OCI-LY1 (cell line): ENCODE results near the gene IL36G.

Experiments
- H2AFZ ChIP-seq: fragments of 200-600 bp; sonication (generic), shearing (Covaris generic); 2 replicates; pipeline ENCODE4 v1.6.0; 2014; ENCODE audit warnings: antibody characterized with exemption, mild to moderate bottlenecking, low read length
- H3F3A ChIP-seq: fragments of 200-600 bp; sonication (generic), shearing (Covaris generic); 2 replicates; pipeline ENCODE4 v1.6.0; 2014; ENCODE audit warnings: mild to moderate bottlenecking, antibody characterized with exemption, low read length, moderate library complexity; ENCODE audit not compliant: insufficient read depth
- H3K27ac ChIP-seq: fragments of 200-600 bp; sonication (generic); 2 replicates; pipeline ENCODE4 v1.5.1; 2014; ENCODE audit warnings: low read length, mixed run types, mild to moderate bottlenecking, low read depth; ENCODE audit not compliant: poor library complexity, severe bottlenecking
- H3K27me3 ChIP-seq: fragments of 200-600 bp; sonication (generic); 2 replicates; pipeline ENCODE4 v1.6.0; 2014; ENCODE audit warnings: antibody characterized with exemption, mild to moderate bottlenecking, low read length, moderate library complexity; ENCODE audit not compliant: insufficient read depth
- H3K36me3 ChIP-seq: fragments of 200-600 bp; sonication (generic); 2 replicates; pipeline ENCODE4 v1.6.1; 2014; ENCODE audit warnings: mild to moderate bottlenecking, antibody characterized with exemption, low read length, moderate library complexity, mixed read lengths; ENCODE audit not compliant: insufficient read depth
- H3K4me1 ChIP-seq: fragments of 200-600 bp; sonication (generic); 2 replicates; pipeline ENCODE4 v1.5.1; 2014; ENCODE audit warnings: mild to moderate bottlenecking, low read length, moderate library complexity; ENCODE audit not compliant: insufficient read depth, severe bottlenecking
- H3K4me2 ChIP-seq: fragments of 200-600 bp; sonication (generic), shearing (Covaris generic); 2 replicates; pipeline ENCODE4 v1.6.1; 2014; ENCODE audit warnings: low read length
- H3K4me3 ChIP-seq: fragments of 200-600 bp; sonication (generic); 2 replicates; pipeline ENCODE4 v1.5.1; 2014; ENCODE audit warnings: low read length, low read depth, mild to moderate bottlenecking, mixed read lengths; ENCODE audit not compliant: poor library complexity, severe bottlenecking
- H3K79me2 ChIP-seq: fragments of 200-600 bp; shearing (Covaris generic); 2 replicates; pipeline ENCODE4 v1.6.1; 2016; ENCODE audit warnings: mixed run types, low read length, mixed read lengths; ENCODE audit not compliant: insufficient read depth
- H3K9ac ChIP-seq: fragments of 200-600 bp; sonication (generic), shearing (Covaris generic); 2 replicates; pipeline ENCODE4 v1.6.1; 2014; ENCODE audit warnings: mild to moderate bottlenecking, low read length, mixed read lengths
- H3K9me2 ChIP-seq: fragments of 200-600 bp; sonication (generic), shearing (Covaris generic); 2 replicates; pipeline ENCODE4 v1.6.1; 2014; ENCODE audit warnings: low read depth, mild to moderate bottlenecking, low read length, mixed read lengths
- H3K9me3 ChIP-seq: fragments of 200-600 bp; shearing (Covaris generic); 2 replicates; pipeline ENCODE4 v1.6.1; 2014; ENCODE audit warnings: low read length, mixed read lengths
- H4K20me1 ChIP-seq: fragments of 200-600 bp; sonication (generic), shearing (Covaris generic); 2 replicates; pipeline ENCODE4 v1.6.0; 2016; ENCODE audit warnings: mild to moderate bottlenecking, low read length; ENCODE audit not compliant: insufficient read depth
- EZH2 ChIP-seq: fragments of 200-600 bp; sonication (generic), shearing (Covaris generic); IDR thresholded peaks from 2 replicates; pipeline ENCODE4 v1.8.0; 2017; ENCODE audit warnings: borderline replicate concordance, mixed run types, mild to moderate bottlenecking, antibody characterized with exemption, low read length, moderate library complexity, mixed read lengths
- TF ChIP-seq, protein P1 (sequence below): fragments of 200-600 bp; sonication (generic), shearing (Covaris generic); IDR thresholded peaks from 2 replicates; pipeline ENCODE4 v1.5.1; 2017; ENCODE audit warnings: mild to moderate bottlenecking, antibody characterized with exemption, low read length, moderate library complexity, mixed read lengths

The IL36G gene

DNA sequence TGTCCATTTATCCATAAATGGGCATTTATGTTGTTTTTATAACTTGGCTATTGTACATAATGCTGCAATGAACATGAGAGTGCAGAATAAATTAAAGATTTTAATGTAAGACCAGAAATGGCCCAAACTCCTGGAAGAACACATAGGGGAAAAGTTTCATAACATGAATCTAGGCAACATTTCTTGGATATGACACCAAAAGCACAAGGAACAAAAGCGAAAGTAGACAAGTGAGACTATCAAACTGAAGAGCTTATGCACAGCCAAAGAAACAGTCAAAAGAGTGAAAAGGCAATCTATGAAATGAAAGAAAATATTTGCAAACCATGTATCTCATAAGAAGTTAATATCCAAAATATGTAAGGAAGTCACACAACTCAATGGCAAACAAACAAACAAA lies 33.3 kb downstream of the IL36G start:
- H4K20me1 ChIP-seq = no peaks in the 10 kb centered on the region
- H3K9ac ChIP-seq = no peak overlapping the region
- no peak overlapping the region for H3K4me2 ChIP-seq
- no peak for TF ChIP-seq EZH2
- no peak overlapping the region for H3K27ac ChIP-seq
- no peaks in the 10 kb centered on the region for H3K27me3 ChIP-seq
- H3K36me3 ChIP-seq = no peaks in the 10 kb centered on the region
- no peaks in the 10 kb centered on the region for H3K4me1 ChIP-seq
- H3K9me3 ChIP-seq = no peaks in the 10 kb centered on the region
- H2AFZ ChIP-seq = no peak overlapping the region
- H3K4me3 ChIP-seq = no peak overlapping the region
- H3K9me2 ChIP-seq = no peaks in the 10 kb centered on the region
- no peaks in the 10 kb centered on the region for H3K79me2 ChIP-seq
- H3F3A ChIP-seq = no peaks in the 10 kb centered on the region

DNA sequence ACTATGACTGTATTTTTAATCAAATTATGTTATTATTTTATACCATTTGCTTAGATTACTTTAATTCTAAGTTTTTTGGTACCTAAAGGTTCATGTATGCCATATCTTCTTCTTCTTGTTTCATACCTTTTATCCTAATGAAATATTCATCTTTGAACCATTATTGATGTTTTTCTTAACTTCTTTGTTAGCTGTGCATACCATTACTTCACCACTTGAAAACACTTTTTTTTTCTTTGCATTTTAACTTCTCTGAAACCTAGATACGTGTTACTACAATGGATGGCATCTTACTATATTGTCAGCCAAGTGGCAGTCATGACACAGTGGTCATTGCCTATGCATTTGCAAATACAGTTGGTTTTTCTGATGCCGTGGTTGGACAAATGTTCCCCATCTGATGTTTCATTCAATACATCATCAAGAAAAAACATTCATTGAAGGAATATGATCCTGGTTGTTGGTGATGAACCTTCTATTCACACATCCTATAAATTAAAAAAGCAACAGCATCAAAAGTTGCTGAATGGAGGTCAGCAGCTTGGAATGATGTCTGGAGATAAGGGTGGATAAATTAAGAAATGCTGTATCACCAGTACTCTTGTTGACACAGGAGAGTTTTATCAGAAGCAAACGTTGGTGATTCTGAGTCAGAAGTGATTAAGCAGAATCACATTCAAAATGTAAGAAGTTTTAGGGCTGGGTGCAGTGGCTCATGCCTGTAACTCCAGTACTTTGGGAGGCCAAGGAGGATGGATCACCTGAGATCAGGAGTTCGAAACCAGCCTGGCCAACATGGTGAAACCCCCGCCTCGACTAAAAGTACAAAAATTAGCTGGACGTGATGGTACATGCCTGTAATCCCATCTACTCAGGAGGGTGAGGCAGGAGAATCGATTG lies 34.9 kb downstream of the IL36G start:
- H3K27me3 ChIP-seq = no peaks in the 10 kb centered on the region
- H3K27ac ChIP-seq = no peak overlapping the region
- no peaks in the 10 kb centered on the region for H3K36me3 ChIP-seq
- no peaks in the 10 kb centered on the region for H3F3A ChIP-seq
- no peak for TF ChIP-seq EZH2
- TF ChIP-seq, protein P1, sequence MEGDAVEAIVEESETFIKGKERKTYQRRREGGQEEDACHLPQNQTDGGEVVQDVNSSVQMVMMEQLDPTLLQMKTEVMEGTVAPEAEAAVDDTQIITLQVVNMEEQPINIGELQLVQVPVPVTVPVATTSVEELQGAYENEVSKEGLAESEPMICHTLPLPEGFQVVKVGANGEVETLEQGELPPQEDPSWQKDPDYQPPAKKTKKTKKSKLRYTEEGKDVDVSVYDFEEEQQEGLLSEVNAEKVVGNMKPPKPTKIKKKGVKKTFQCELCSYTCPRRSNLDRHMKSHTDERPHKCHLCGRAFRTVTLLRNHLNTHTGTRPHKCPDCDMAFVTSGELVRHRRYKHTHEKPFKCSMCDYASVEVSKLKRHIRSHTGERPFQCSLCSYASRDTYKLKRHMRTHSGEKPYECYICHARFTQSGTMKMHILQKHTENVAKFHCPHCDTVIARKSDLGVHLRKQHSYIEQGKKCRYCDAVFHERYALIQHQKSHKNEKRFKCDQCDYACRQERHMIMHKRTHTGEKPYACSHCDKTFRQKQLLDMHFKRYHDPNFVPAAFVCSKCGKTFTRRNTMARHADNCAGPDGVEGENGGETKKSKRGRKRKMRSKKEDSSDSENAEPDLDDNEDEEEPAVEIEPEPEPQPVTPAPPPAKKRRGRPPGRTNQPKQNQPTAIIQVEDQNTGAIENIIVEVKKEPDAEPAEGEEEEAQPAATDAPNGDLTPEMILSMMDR = no peak
- H3K4me2 ChIP-seq = no peak overlapping the region
- no peak overlapping the region for H3K9ac ChIP-seq
- H2AFZ ChIP-seq = no peak overlapping the region
- no peaks in the 10 kb centered on the region for H3K4me1 ChIP-seq
- H3K9me2 ChIP-seq = no peaks in the 10 kb centered on the region
- H4K20me1 ChIP-seq = no peaks in the 10 kb centered on the region
- no peaks in the 10 kb centered on the region for H3K9me3 ChIP-seq
- H3K79me2 ChIP-seq = no peaks in the 10 kb centered on the region
- no peak overlapping the region for H3K4me3 ChIP-seq

DNA sequence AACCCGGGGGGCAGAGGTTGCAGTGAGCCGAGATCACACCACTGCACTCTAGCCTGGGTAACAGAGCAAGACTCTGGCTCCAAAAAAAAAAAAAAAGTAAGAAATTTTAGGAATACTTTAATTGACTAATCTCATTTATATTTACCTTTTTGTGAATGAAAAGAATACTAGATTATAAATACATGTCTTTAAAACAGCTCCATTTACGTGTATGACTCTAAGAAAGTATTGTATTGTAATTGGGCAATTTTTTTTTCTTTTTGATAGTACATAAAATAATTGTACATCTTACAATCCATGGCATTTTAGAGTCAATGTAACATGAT lies 35.5 kb downstream of the IL36G start:
- Histone ChIP-seq H3K9me3 (no peaks in the 10 kb centered on the region), H3K4me3 (no peak overlapping the region), H3K27ac (no peak overlapping the region), H3K79me2 (no peaks in the 10 kb centered on the region), H3K9ac (no peak overlapping the region), H3K4me2 (no peak overlapping the region), H3K27me3 (no peaks in the 10 kb centered on the region), H3K9me2 (no peaks in the 10 kb centered on the region), H3K36me3 (no peaks in the 10 kb centered on the region), H4K20me1 (no peaks in the 10 kb centered on the region), H3K4me1 (no peaks in the 10 kb centered on the region), H2AFZ (no peak overlapping the region), H3F3A (no peaks in the 10 kb centered on the region)
- no peak for TF ChIP-seq EZH2
- TF ChIP-seq, protein P1 = no peak

DNA sequence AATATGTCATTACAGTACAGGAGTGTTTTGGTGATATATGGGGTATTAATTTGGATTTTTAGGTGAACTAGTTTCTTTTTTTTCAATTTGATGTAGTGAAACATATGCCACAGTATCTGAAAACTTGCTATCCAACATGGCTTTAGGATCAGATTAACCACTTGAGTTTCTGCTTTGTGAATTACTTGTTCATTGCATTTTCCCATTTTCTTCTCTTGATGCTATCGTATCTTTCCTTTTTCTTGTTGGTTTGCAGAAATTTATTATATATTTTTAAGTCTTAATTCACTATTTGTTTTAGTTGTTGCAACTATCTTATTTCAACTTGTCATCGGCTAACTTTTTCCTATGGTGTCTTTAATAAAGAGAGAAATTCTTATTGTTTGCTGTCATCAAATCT lies 36.3 kb downstream of the IL36G start:
- Histone ChIP-seq H2AFZ (no peak overlapping the region), H3K36me3 (no peaks in the 10 kb centered on the region), H3K4me2 (no peak overlapping the region), H3K9ac (no peak overlapping the region), H3K79me2 (no peaks in the 10 kb centered on the region), H3K27me3 (no peaks in the 10 kb centered on the region), H3K9me3 (no peaks in the 10 kb centered on the region), H3K9me2 (no peaks in the 10 kb centered on the region), H3K4me1 (no peaks in the 10 kb centered on the region), H3K27ac (no peak overlapping the region), H3K4me3 (no peak overlapping the region), H3F3A (no peaks in the 10 kb centered on the region), H4K20me1 (no peaks in the 10 kb centered on the region)
- no peak for TF ChIP-seq EZH2
- TF ChIP-seq, protein P1 = no peak
